Loucy (cell line): ENCODE results near the gene ARHGAP25.
A peak's percentile ranks its signal among the peaks of the same experiment; 100 is the strongest.

ENCODE experiments used
- H2AFZ ChIP-seq: fragments of 200-600 bp; sonication (generic); 2 replicates; pipeline ENCODE4 v1.6.0; 2016; ENCODE audit warnings: antibody characterized with exemption, mild to moderate bottlenecking, low read length, moderate library complexity
- H3F3A ChIP-seq: fragments of 200-600 bp; 2 replicates; pipeline ENCODE4 v1.6.0; 2016; ENCODE audit warnings: antibody characterized with exemption, low read depth, mild to moderate bottlenecking
- H3K27me3 ChIP-seq: fragments of 200-600 bp; sonication (generic); 2 replicates; pipeline ENCODE4 v1.6.1; 2014; ENCODE audit warnings: low read length, mild to moderate bottlenecking; ENCODE audit not compliant: insufficient read depth, poor library complexity, severe bottlenecking
- H3K36me3 ChIP-seq: fragments of 200-600 bp; sonication (generic); 2 replicates; pipeline ENCODE4 v1.6.1; 2016; ENCODE audit warnings: low read length; ENCODE audit not compliant: insufficient read depth
- H3K4me1 ChIP-seq: fragments of 200-600 bp; sonication (generic); 2 replicates; pipeline ENCODE4 v1.5.1; 2014; ENCODE audit warnings: low read length, mild to moderate bottlenecking; ENCODE audit not compliant: insufficient read depth, poor library complexity, severe bottlenecking
- H3K4me2 ChIP-seq: fragments of 200-600 bp; sonication (generic); 2 replicates; pipeline ENCODE4 v1.6.0; 2014; ENCODE audit warnings: antibody characterized with exemption, low read length, low read depth, mild to moderate bottlenecking; ENCODE audit not compliant: poor library complexity, severe bottlenecking
- H3K4me3 ChIP-seq: fragments of 200-600 bp; sonication (generic); 2 replicates; pipeline ENCODE4 v1.5.1; 2014; ENCODE audit warnings: low read length, mild to moderate bottlenecking, mixed read lengths; ENCODE audit not compliant: poor library complexity, severe bottlenecking
- H3K79me2 ChIP-seq: fragments of 200-600 bp; sonication (generic); 2 replicates; pipeline ENCODE4 v1.6.1; 2014; ENCODE audit warnings: low read length; ENCODE audit not compliant: insufficient read depth
- H3K9ac ChIP-seq: fragments of 200-600 bp; sonication (generic); 2 replicates; pipeline ENCODE4 v1.6.0; 2014; ENCODE audit warnings: mild to moderate bottlenecking, low read depth, low read length, moderate library complexity; ENCODE audit not compliant: poor library complexity, severe bottlenecking
- H3K9me2 ChIP-seq: fragments of 200-600 bp; sonication (generic); replicated peaks from 2 replicates; pipeline ENCODE4 v1.6.1; 2016; ENCODE audit warnings: low read depth, low read length, mixed read lengths
- H3K9me3 ChIP-seq: fragments of 200-600 bp; sonication (generic); 2 replicates; pipeline ENCODE4 v1.6.1; 2014; ENCODE audit warnings: mild to moderate bottlenecking, antibody characterized with exemption, low read length, low read depth; ENCODE audit not compliant: insufficient read depth
- H4K20me1 ChIP-seq: fragments of 200-600 bp; sonication (generic); 2 replicates; pipeline ENCODE4 v1.6.0; 2014; ENCODE audit warnings: antibody characterized with exemption, low read length, mild to moderate bottlenecking; ENCODE audit not compliant: insufficient read depth, poor library complexity, severe bottlenecking
- EZH2phosphoT487 ChIP-seq: fragments of 200-600 bp; IDR thresholded peaks from 2 replicates; pipeline ENCODE4 v1.6.1; 2018; ENCODE audit warnings: antibody characterized with exemption, mild to moderate bottlenecking, moderate library complexity, borderline replicate concordance
- TF ChIP-seq, protein P1 (sequence below): fragments of 200-600 bp; sonication (generic); conservative IDR thresholded peaks from 2 replicates; pipeline ENCODE4 v1.5.1; 2014; ENCODE audit warnings: mild to moderate bottlenecking, antibody characterized with exemption, low read length

The ARHGAP25 gene

DNA sequence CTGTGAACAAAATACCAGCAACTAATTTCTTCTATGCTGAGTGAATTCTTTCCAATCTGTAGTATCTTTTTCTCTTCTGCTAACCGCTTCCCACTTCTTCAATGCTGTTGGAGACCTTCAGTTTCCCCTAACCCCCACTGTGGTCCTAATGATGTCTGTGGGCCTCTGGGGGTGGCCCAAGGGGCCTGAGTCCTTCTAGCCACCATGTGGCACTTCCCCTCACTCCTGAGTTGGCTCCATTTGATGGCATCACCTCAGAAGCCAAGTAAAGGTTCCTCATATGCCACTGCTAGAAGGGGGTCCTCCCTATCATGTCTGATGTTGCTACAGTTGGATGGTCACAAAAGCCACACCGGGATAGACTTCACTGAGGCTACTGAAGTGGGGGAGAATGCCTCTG is 37.5 kb downstream of the ARHGAP25 start:
- H3K9me2 ChIP-seq: no peaks in the 10 kb centered on the region
- H2AFZ ChIP-seq: no peak overlapping the region
- H3K9ac ChIP-seq: no peak overlapping the region
- H3F3A ChIP-seq: no peaks in the 10 kb centered on the region
- peaks cover 71% of the 10 kb centered on the region; the same call in 1 of the 2 replicates for H3K79me2 ChIP-seq
- no peak overlapping the region for H3K4me2 ChIP-seq
- TF ChIP-seq EZH2phosphoT487: no peak
- TF ChIP-seq, protein P1, sequence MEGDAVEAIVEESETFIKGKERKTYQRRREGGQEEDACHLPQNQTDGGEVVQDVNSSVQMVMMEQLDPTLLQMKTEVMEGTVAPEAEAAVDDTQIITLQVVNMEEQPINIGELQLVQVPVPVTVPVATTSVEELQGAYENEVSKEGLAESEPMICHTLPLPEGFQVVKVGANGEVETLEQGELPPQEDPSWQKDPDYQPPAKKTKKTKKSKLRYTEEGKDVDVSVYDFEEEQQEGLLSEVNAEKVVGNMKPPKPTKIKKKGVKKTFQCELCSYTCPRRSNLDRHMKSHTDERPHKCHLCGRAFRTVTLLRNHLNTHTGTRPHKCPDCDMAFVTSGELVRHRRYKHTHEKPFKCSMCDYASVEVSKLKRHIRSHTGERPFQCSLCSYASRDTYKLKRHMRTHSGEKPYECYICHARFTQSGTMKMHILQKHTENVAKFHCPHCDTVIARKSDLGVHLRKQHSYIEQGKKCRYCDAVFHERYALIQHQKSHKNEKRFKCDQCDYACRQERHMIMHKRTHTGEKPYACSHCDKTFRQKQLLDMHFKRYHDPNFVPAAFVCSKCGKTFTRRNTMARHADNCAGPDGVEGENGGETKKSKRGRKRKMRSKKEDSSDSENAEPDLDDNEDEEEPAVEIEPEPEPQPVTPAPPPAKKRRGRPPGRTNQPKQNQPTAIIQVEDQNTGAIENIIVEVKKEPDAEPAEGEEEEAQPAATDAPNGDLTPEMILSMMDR: no peak
- no peaks in the 10 kb centered on the region for H3K27me3 ChIP-seq
- peaks cover 22% of the 10 kb centered on the region; the same call in 1 of the 2 replicates for H3K36me3 ChIP-seq
- no peaks in the 10 kb centered on the region for H3K9me3 ChIP-seq
- no peaks in the 10 kb centered on the region for H4K20me1 ChIP-seq
- H3K4me1 ChIP-seq: peaks cover 67% of the 10 kb centered on the region
- H3K4me3 ChIP-seq: no peak overlapping the region

DNA sequence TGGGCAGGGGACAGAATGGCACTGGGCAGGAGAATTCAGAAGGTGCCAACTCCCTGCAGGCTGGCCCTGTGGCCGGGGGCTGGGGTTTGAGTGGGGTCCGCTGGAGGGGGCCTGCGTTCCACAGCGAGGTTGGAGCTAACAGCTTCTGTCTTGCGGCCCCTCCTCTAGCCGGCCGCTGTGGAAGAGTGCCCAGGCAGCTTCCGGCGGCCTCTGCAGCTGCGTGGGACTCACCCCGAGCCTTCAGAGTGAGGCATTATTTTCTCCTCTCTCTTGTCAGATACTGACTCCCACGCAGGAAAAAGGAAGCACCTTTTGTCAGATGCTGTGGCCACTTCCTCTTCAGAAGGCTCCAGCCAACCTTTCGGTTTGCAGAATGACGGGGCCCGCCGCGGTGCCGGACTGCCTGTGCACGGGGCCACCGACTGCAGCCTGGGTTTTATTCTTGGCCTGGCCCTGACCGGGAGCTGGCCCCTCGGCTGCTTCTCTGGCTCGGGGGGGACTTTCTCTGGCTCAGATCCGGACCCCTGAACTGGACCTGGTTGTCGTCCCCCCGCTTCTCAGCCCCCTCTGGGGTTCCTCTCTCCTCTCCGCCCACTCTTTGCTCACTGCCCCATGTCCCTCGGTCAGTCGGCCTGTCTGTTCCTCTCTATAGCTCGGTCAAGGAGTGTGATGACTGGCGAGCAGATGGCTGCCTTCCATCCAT is 40.1 kb downstream of the ARHGAP25 start:
- H3K4me1 ChIP-seq: peaks cover 47% of the 10 kb centered on the region
- peaks cover 48% of the 10 kb centered on the region; the same call in 1 of the 2 replicates for H3K79me2 ChIP-seq
- H3K4me3 ChIP-seq: peak overlapping the region; percentile 67
- peaks cover 27% of the 10 kb centered on the region; the same call in 1 of the 2 replicates for H3K36me3 ChIP-seq
- TF ChIP-seq, protein P1: no peak
- TF ChIP-seq EZH2phosphoT487: no peak
- H3K9me2 ChIP-seq: no peaks in the 10 kb centered on the region
- H3K4me2 ChIP-seq: peak overlapping the region; percentile 51
- H3K27me3 ChIP-seq: no peaks in the 10 kb centered on the region
- peak overlapping the region; percentile 65 for H3K9ac ChIP-seq
- H3K9me3 ChIP-seq: no peaks in the 10 kb centered on the region
- H4K20me1 ChIP-seq: no peaks in the 10 kb centered on the region
- H2AFZ ChIP-seq: no peak overlapping the region
- no peaks in the 10 kb centered on the region for H3F3A ChIP-seq

DNA sequence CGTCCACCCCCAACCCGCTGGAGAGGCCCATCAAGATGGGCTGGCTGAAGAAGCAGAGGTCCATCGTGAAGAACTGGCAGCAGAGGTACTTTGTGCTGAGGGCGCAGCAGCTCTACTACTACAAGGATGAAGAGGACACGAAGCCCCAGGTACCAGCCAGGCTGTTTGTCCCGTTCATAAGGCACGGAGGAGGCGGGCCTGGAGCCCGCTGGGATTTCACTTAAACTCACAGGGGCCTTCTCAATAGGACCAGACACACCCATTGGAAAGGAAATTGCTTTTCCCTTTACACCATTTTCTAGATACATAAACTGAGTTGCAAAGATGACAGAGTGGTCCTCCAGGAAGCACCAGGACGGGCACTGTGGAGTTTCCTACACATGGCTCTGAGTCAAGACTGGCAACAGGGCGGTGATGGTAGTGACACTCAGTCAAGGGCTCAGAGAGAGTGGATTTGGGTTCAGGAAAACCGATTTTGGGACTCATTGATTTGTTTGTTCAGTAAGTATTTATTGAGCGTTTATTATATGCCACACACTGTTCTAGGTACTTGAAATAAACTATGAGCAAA is 40.7 kb downstream of the ARHGAP25 start:
- Histone ChIP-seq H3K9me2 (no peaks in the 10 kb centered on the region), H3K79me2 (peaks cover 41% of the 10 kb centered on the region; the same call in 1 of the 2 replicates), H3F3A (no peaks in the 10 kb centered on the region), H3K9me3 (no peaks in the 10 kb centered on the region), H4K20me1 (no peaks in the 10 kb centered on the region), H3K4me3 (peak overlapping the region; percentile 67), H2AFZ (no peak overlapping the region), H3K36me3 (peaks cover 30% of the 10 kb centered on the region; the same call in 1 of the 2 replicates), H3K4me1 (peaks cover 40% of the 10 kb centered on the region), H3K27me3 (no peaks in the 10 kb centered on the region), H3K9ac (peak overlapping the region; percentile 65), H3K4me2 (peak overlapping the region; percentile 51)
- TF ChIP-seq EZH2phosphoT487: no peak
- TF ChIP-seq, protein P1: no peak
